CD4-positive, alpha-beta T cell treated with Interleukin-2 at 100 ng/mL for 4 hours (primary cell): ENCODE data around the gene GRAP2.

Source experiments
- DNase-seq: peaks from one replicate; pipeline ENCODE4 v3.0.0-alpha.2; 2020; ENCODE audit warnings: low spot score

GRAP2 gene

GRCh38 chr22:39925909-39926679, 25.2 kb downstream of the GRAP2 start:
- no peak for DNase-seq

GRCh38 chr22:39926753-39927152, 25.9 kb downstream of the GRAP2 start:
- DNase-seq = no peak

- DNase-seq = no peak
These were observed 26.7 kb downstream of the GRAP2 start for GRCh38 chr22:39927544-39927943.

GRCh38 chr22:39928536-39929520, 27.9 kb downstream of the GRAP2 start:
- no peak for DNase-seq

GRCh38 chr22:39931251-39931650, 30.4 kb downstream of the GRAP2 start:
- peak; percentile 43 for DNase-seq

- DNase-seq = no peak
These were observed 31.3 kb downstream of the GRAP2 start for GRCh38 chr22:39932166-39932565.

GRCh38 chr22:39932918-39933649, 32.2 kb downstream of the GRAP2 start:
- peak; percentile 60 for DNase-seq

- DNase-seq = no peak
These were observed 32.9 kb downstream of the GRAP2 start for GRCh38 chr22:39933741-39934140.

GRCh38 chr22:39935116-39935515, 34.2 kb downstream of the GRAP2 start:
- DNase-seq = no peak

GRCh38 chr22:39935612-39936011, 34.7 kb downstream of the GRAP2 start:
- DNase-seq = no peak

GRCh38 chr22:39936523-39937145, 35.8 kb downstream of the GRAP2 start:
- no peak for DNase-seq

GRCh38 chr22:39937906-39938305, 37.0 kb downstream of the GRAP2 start:
- no peak for DNase-seq

GRCh38 chr22:39938509-39939111, 37.7 kb downstream of the GRAP2 start:
- peak; percentile 56 for DNase-seq

- no peak for DNase-seq
These were observed 38.9 kb downstream of the GRAP2 start for GRCh38 chr22:39939830-39940229.

- peak; percentile 75 for DNase-seq
These were observed 39.9 kb downstream of the GRAP2 start for GRCh38 chr22:39940757-39941305.

- no peak for DNase-seq
These were observed 40.7 kb downstream of the GRAP2 start for GRCh38 chr22:39941601-39942000.

GRCh38 chr22:39942439-39943230, 41.8 kb downstream of the GRAP2 start:
- DNase-seq = no peak

GRCh38 chr22:39943337-39943736, 42.5 kb downstream of the GRAP2 start:
- no peak for DNase-seq

- DNase-seq = no peak
These were observed 43.3 kb downstream of the GRAP2 start for GRCh38 chr22:39943953-39944872.
